ENCODE data around the gene IFRD1.

Gene IFRD1

GRCh38 chr7:112439476-112439875 lies 10.8 kb upstream of the IFRD1 start:
- Histone ChIP-seq H3K4me1 (ENCODE audit: control insufficient read depth, insufficient read depth, low read length, poor library complexity, severe bottlenecking) (peaks cover 7% of the 10 kb centered on the region), H3K36me3 (ENCODE audit: control insufficient read depth, insufficient read depth, low read length) (no peaks in the 10 kb centered on the region), H3K9me3 (ENCODE audit: control insufficient read depth, low read length) (no peaks in the 10 kb centered on the region), H3K4me3 (ENCODE audit: extremely low read depth, insufficient read depth, low read length, poor library complexity, severe bottlenecking) (no peak overlapping the region), H3K27ac (ENCODE audit: low read depth, low read length, severe bottlenecking) (no peak overlapping the region)
- WGBS, 2 experiments (ENCODE audit: insufficient coverage in 2 of 2) = 80% methylated on average over 1 of the region's 1 CpG; no CpG with 5 or more reads in 1 of the 2 experiments

GRCh38 chr7:112442210-112442609 lies 8.1 kb upstream of the IFRD1 start:
- Histone ChIP-seq H3K4me3 (ENCODE audit: extremely low read depth, insufficient read depth, low read length, poor library complexity, severe bottlenecking) (no peak overlapping the region), H3K4me1 (ENCODE audit: control insufficient read depth, insufficient read depth, low read length, poor library complexity, severe bottlenecking) (no peaks in the 10 kb centered on the region), H3K36me3 (ENCODE audit: control insufficient read depth, insufficient read depth, low read length) (no peaks in the 10 kb centered on the region), H3K27ac (ENCODE audit: low read depth, low read length, severe bottlenecking) (no peak overlapping the region), H3K9me3 (ENCODE audit: control insufficient read depth, low read length) (no peaks in the 10 kb centered on the region)
- 86 to 100% methylated on average over 1 of the region's 2 CpGs for WGBS, 2 experiments (ENCODE audit: insufficient coverage in 2 of 2)

GRCh38 chr7:112444505-112444904 lies 5.8 kb upstream of the IFRD1 start:
- Histone ChIP-seq H3K4me1 (ENCODE audit: control insufficient read depth, insufficient read depth, low read length, poor library complexity, severe bottlenecking) (peaks cover 13% of the 10 kb centered on the region), H3K36me3 (ENCODE audit: control insufficient read depth, insufficient read depth, low read length) (no peaks in the 10 kb centered on the region), H3K4me3 (ENCODE audit: extremely low read depth, insufficient read depth, low read length, poor library complexity, severe bottlenecking) (no peak overlapping the region), H3K9me3 (ENCODE audit: control insufficient read depth, low read length) (no peaks in the 10 kb centered on the region), H3K27ac (ENCODE audit: low read depth, low read length, severe bottlenecking) (no peak overlapping the region)
- WGBS, 2 experiments (ENCODE audit: insufficient coverage in 2 of 2) = 100% methylated on average over 1 of the region's 3 CpGs; no CpG with 5 or more reads in 1 of the 2 experiments

- H3K36me3 ChIP-seq (ENCODE audit: control insufficient read depth, insufficient read depth, low read length) = no peaks in the 10 kb centered on the region
- peaks cover 18% of the 10 kb centered on the region for H3K4me1 ChIP-seq (ENCODE audit: control insufficient read depth, insufficient read depth, low read length, poor library complexity, severe bottlenecking)
- H3K27ac ChIP-seq (ENCODE audit: low read depth, low read length, severe bottlenecking) = no peak overlapping the region
- H3K4me3 ChIP-seq (ENCODE audit: extremely low read depth, insufficient read depth, low read length, poor library complexity, severe bottlenecking) = no peak overlapping the region
- WGBS, 2 experiments (ENCODE audit: insufficient coverage in 2 of 2) = 78 to 87% methylated on average over 3 of the region's 3 CpGs
- no peaks in the 10 kb centered on the region for H3K9me3 ChIP-seq (ENCODE audit: control insufficient read depth, low read length)
These were observed 3.8 kb upstream of the IFRD1 start for GRCh38 chr7:112446431-112446830.

- 92 to 100% methylated on average over 2 of the region's 3 CpGs for WGBS, 2 experiments (ENCODE audit: insufficient coverage in 2 of 2)
- no peaks in the 10 kb centered on the region for H3K9me3 ChIP-seq (ENCODE audit: control insufficient read depth, low read length)
- no peaks in the 10 kb centered on the region for H3K36me3 ChIP-seq (ENCODE audit: control insufficient read depth, insufficient read depth, low read length)
- no peak overlapping the region for H3K4me3 ChIP-seq (ENCODE audit: extremely low read depth, insufficient read depth, low read length, poor library complexity, severe bottlenecking)
- H3K4me1 ChIP-seq (ENCODE audit: control insufficient read depth, insufficient read depth, low read length, poor library complexity, severe bottlenecking) = peaks cover 18% of the 10 kb centered on the region
- no peak overlapping the region for H3K27ac ChIP-seq (ENCODE audit: low read depth, low read length, severe bottlenecking)
These were observed 2.9 kb upstream of the IFRD1 start for GRCh38 chr7:112447406-112447805.

GRCh38 chr7:112448381-112448780 lies 1.9 kb upstream of the IFRD1 start:
- 91 to 100% methylated on average over 1 to 2 of the region's 2 CpGs for WGBS, 2 experiments (ENCODE audit: insufficient coverage in 2 of 2)
- H3K27ac ChIP-seq (ENCODE audit: low read depth, low read length, severe bottlenecking) = no peak overlapping the region

GRCh38 chr7:112448891-112449290 lies 1.4 kb upstream of the IFRD1 start:
- Histone ChIP-seq H3K9me3 (ENCODE audit: control insufficient read depth, low read length) (no peaks in the 10 kb centered on the region), H3K27ac (ENCODE audit: low read depth, low read length, severe bottlenecking) (no peak overlapping the region), H3K4me3 (ENCODE audit: extremely low read depth, insufficient read depth, low read length, poor library complexity, severe bottlenecking) (no peak overlapping the region), H3K36me3 (ENCODE audit: control insufficient read depth, insufficient read depth, low read length) (peaks cover 4% of the 10 kb centered on the region), H3K4me1 (ENCODE audit: control insufficient read depth, insufficient read depth, low read length, poor library complexity, severe bottlenecking) (peaks cover 25% of the 10 kb centered on the region)
- 86 to 94% methylated on average over 3 of the region's 3 CpGs for WGBS, 2 experiments (ENCODE audit: insufficient coverage in 2 of 2)

More at GRCh38 chr7:112448381-112448780, 1.9 kb upstream of the IFRD1 start:
- H3K36me3 ChIP-seq (ENCODE audit: control insufficient read depth, insufficient read depth, low read length) = no peaks in the 10 kb centered on the region
- no peak overlapping the region for H3K4me3 ChIP-seq (ENCODE audit: extremely low read depth, insufficient read depth, low read length, poor library complexity, severe bottlenecking)
- H3K9me3 ChIP-seq (ENCODE audit: control insufficient read depth, low read length) = no peaks in the 10 kb centered on the region
- peaks cover 20% of the 10 kb centered on the region for H3K4me1 ChIP-seq (ENCODE audit: control insufficient read depth, insufficient read depth, low read length, poor library complexity, severe bottlenecking)

- H3K36me3 ChIP-seq (ENCODE audit: control insufficient read depth, insufficient read depth, low read length) = peaks cover 8% of the 10 kb centered on the region
- peaks cover 25% of the 10 kb centered on the region for H3K4me1 ChIP-seq (ENCODE audit: control insufficient read depth, insufficient read depth, low read length, poor library complexity, severe bottlenecking)
- H3K4me3 ChIP-seq (ENCODE audit: extremely low read depth, insufficient read depth, low read length, poor library complexity, severe bottlenecking) = peak overlapping the region; percentile 100
- WGBS, 2 experiments (ENCODE audit: insufficient coverage in 2 of 2) = 68 to 81% methylated on average over 1 to 2 of the region's 5 CpGs
- peak overlapping the region; percentile 74 for H3K27ac ChIP-seq (ENCODE audit: low read depth, low read length, severe bottlenecking)
- H3K9me3 ChIP-seq (ENCODE audit: control insufficient read depth, low read length) = no peaks in the 10 kb centered on the region
These were observed 907 bp upstream of the IFRD1 start for GRCh38 chr7:112449353-112449752.

GRCh38 chr7:112450807-112451761 lies 824 bp downstream of the IFRD1 start:
- 0 to 1% methylated on average over 31 to 41 of the region's 57 CpGs for WGBS, 2 experiments (ENCODE audit: insufficient coverage in 2 of 2)
- Histone ChIP-seq H3K27ac (ENCODE audit: low read depth, low read length, severe bottlenecking) (peak overlapping the region; percentile 97), H3K36me3 (ENCODE audit: control insufficient read depth, insufficient read depth, low read length) (peaks cover 24% of the 10 kb centered on the region), H3K4me3 (ENCODE audit: extremely low read depth, insufficient read depth, low read length, poor library complexity, severe bottlenecking) (peak overlapping the region; percentile 100), H3K4me1 (ENCODE audit: control insufficient read depth, insufficient read depth, low read length, poor library complexity, severe bottlenecking) (peaks cover 25% of the 10 kb centered on the region), H3K9me3 (ENCODE audit: control insufficient read depth, low read length) (no peaks in the 10 kb centered on the region)

- 0% methylated on average over 2 to 3 of the region's 7 CpGs for WGBS, 2 experiments (ENCODE audit: insufficient coverage in 2 of 2)
- Histone ChIP-seq H3K9me3 (ENCODE audit: control insufficient read depth, low read length) (no peaks in the 10 kb centered on the region), H3K36me3 (ENCODE audit: control insufficient read depth, insufficient read depth, low read length) (peaks cover 31% of the 10 kb centered on the region), H3K27ac (ENCODE audit: low read depth, low read length, severe bottlenecking) (peak overlapping the region; percentile 97), H3K4me1 (ENCODE audit: control insufficient read depth, insufficient read depth, low read length, poor library complexity, severe bottlenecking) (peaks cover 25% of the 10 kb centered on the region), H3K4me3 (ENCODE audit: extremely low read depth, insufficient read depth, low read length, poor library complexity, severe bottlenecking) (peak overlapping the region; percentile 100)
These were observed 2.0 kb downstream of the IFRD1 start for GRCh38 chr7:112452102-112452888.

All from mesodermal cell (in vitro differentiated cells).